H1 (cell line): Measurements from ENCODE around the gene TNFRSF11A. TPM values are rescaled to one million over a fixed set of nuclear protein-coding genes. Genes with fewer than 3 reads are reported as not detected.

ENCODE experiments used
- MAX ChIP-seq: IDR thresholded peaks from 2 replicates; pipeline ENCODE4 v1.6.1; 2012; ENCODE audit warnings: inconsistent platforms
- POU5F1 ChIP-seq: IDR thresholded peaks from 2 replicates; pipeline ENCODE4 v1.6.1; 2011; ENCODE audit warnings: low read depth, mild to moderate bottlenecking, low read length, moderate library complexity
- SAP30 ChIP-seq: fragments of 300-600 bp; sonication (generic); IDR thresholded peaks from 2 replicates; pipeline ENCODE4 v1.7.1; 2012; ENCODE audit warnings: low read length, moderate library complexity, mild to moderate bottlenecking, inconsistent platforms; ENCODE audit not compliant: insufficient read depth, insufficient replicate concordance
- SIX5 ChIP-seq: IDR thresholded peaks from 2 replicates; pipeline ENCODE4 v1.6.1; 2011; ENCODE audit warnings: mild to moderate bottlenecking, low read depth, low read length
- TAF1 ChIP-seq: IDR thresholded peaks from 2 replicates; pipeline ENCODE4 v1.6.1; 2011; ENCODE audit warnings: mild to moderate bottlenecking, low read depth, low read length
- polyA plus RNA-seq, 7 experiments: library from polyadenylated mRNA; depleted of rRNA in 3 of 7; stranded (reverse) in 5 of 7; unstranded in 2 of 7; fragments of >200 nt in 5 of 7; fragments of 200-250 nt in 2 of 7; gene quantifications; 1 replicate in 5 of 7; 2 replicates in 1 of 7; 4 replicates in 1 of 7; pipeline versions ENCODE4 v1.2.1 to v1.2.3, GENCODE V29; 2011 to 2013; ENCODE audit warnings: missing spikeins in 2 of 7, mixed read lengths in 2 of 7
- total RNA-seq: library from RNA; stranded (reverse); fragmentation: NEBNext Ultra II Directional; extraction: Animal tissue kit (Norgen Biotek cat#: 25700); gene quantifications from 2 replicates; pipeline ENCODE4 v1.2.1, GENCODE V29; 2021

Gene TNFRSF11A
- total and polyA plus RNA-seq, 2 of the 8 experiments (the other 6 are each of a cell fraction or from before 2014, with no cell fraction given): 8.7 to 10.6 TPM

DNA sequence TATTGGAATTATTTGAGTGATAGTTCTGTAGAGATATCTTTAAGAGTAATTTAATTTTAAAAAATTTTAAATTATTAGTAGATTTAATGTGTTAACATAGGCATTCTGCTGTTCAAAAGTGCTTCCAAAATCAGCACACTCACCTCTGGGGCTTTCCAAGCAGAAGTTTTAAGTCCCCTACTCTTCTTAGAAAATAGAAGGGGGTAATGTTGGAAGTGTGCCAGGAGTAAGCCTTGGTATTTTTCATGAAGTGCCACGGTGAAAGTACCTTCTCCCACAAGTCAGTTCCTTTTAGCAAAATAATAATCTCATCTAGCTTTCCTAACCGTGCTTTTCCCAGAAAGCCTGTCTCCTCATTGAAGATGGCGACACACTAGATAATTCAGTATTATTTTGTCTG, 3.9 kb upstream of the TNFRSF11A start (continued):
- TF ChIP-seq SAP30 (no peak), POU5F1 (no peak), SIX5 (no peak), MAX (no peak), TAF1 (no peak)
